SK-N-SH treated with all-trans-retinoic acid at 6 μM for 48 hours (cell line): ENCODE measurements around the gene FKBP4.

Experiments
- BACH2 ChIP-seq: fragments of 250-450 bp; sonication (Bioruptor Pico); IDR thresholded peaks from 2 replicates; pipeline ENCODE4 v1.9.0; 2021; ENCODE audit warnings: mild to moderate bottlenecking, borderline replicate concordance
- CSDC2 ChIP-seq: fragments of 250-450 bp; sonication (Bioruptor Pico); IDR thresholded peaks from 2 replicates; pipeline ENCODE4 v1.5.0; 2020; ENCODE audit warnings: mild to moderate bottlenecking, moderate library complexity
- ISL1 ChIP-seq: fragments of 250-450 bp; sonication (Bioruptor Pico); IDR thresholded peaks from 2 replicates; pipeline ENCODE4 v2.1.2; 2022; ENCODE audit warnings: mild to moderate bottlenecking, moderate library complexity
- ZC3H10 ChIP-seq: fragments of 250-450 bp; sonication (Bioruptor Pico); IDR thresholded peaks from 2 replicates; pipeline ENCODE4 v1.5.1; 2021; ENCODE audit warnings: mild to moderate bottlenecking, moderate library complexity
- ZFP3 ChIP-seq: fragments of 250-450 bp; sonication (Bioruptor Pico); IDR thresholded peaks from 2 replicates; pipeline ENCODE4 v1.5.0; 2020; ENCODE audit warnings: mild to moderate bottlenecking, moderate library complexity
- ZFP30 ChIP-seq: fragments of 450-650 bp; formaldehyde crosslinking; IDR thresholded peaks from 2 replicates; pipeline ENCODE4 v1.5.0; 2022; ENCODE audit warnings: mild to moderate bottlenecking, moderate library complexity
- ZNF565 ChIP-seq: fragments of 450-650 bp; formaldehyde crosslinking; conservative IDR thresholded peaks from 2 replicates; pipeline ENCODE4 v1.5.0; 2020; ENCODE audit warnings: low read depth, mild to moderate bottlenecking, moderate library complexity
- ZNF70 ChIP-seq: fragments of 450-650 bp; formaldehyde crosslinking; IDR thresholded peaks from 2 replicates; pipeline ENCODE4 v1.5.0; 2020; ENCODE audit warnings: mild to moderate bottlenecking, moderate library complexity
- TF ChIP-seq, protein P1 (sequence below): fragments of 250-450 bp; sonication (Bioruptor Pico); IDR thresholded peaks from 2 replicates; pipeline ENCODE4 v1.8.0; 2020; ENCODE audit warnings: mild to moderate bottlenecking, moderate library complexity, borderline replicate concordance

DNA sequence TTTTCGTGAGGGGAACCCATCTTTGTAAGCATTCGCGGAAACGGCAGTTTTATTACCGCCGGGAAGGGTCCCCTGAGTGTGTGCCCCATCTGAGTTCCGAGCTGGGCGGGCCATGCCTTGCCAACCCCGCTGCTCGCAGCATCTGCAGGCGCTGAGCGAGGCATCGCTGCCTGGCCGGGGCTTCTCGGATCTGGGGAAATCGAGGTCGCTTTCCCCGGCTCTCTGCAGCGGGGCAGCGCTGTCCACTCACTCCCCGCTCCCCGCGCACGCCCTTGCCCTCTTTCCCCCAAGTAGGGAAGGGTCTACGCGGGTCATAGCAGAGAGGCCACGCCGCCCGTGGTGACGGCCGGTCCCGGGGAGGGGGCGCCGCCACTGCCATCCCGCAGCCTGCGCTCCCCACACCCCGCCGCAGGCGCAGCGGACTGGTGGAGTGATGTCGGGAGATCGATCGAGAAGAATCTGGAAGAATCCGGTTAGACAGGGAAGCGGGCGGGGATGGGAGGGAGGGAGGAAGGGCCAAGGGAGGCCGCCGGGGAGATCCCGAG, 507 bp upstream of the FKBP4 start:
- no peak for TF ChIP-seq ZNF565 (CRISPR knock-in tag)
- no peak for TF ChIP-seq ZFP30 (CRISPR knock-in tag)
- no peak for TF ChIP-seq ZC3H10 (CRISPR knock-in tag)
- TF ChIP-seq, protein P1, sequence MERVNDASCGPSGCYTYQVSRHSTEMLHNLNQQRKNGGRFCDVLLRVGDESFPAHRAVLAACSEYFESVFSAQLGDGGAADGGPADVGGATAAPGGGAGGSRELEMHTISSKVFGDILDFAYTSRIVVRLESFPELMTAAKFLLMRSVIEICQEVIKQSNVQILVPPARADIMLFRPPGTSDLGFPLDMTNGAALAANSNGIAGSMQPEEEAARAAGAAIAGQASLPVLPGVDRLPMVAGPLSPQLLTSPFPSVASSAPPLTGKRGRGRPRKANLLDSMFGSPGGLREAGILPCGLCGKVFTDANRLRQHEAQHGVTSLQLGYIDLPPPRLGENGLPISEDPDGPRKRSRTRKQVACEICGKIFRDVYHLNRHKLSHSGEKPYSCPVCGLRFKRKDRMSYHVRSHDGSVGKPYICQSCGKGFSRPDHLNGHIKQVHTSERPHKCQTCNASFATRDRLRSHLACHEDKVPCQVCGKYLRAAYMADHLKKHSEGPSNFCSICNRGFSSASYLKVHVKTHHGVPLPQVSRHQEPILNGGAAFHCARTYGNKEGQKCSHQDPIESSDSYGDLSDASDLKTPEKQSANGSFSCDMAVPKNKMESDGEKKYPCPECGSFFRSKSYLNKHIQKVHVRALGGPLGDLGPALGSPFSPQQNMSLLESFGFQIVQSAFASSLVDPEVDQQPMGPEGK (CRISPR knock-in tag), result no peak
- no peak for TF ChIP-seq ZFP3 (CRISPR knock-in tag)
- TF ChIP-seq CSDC2 (CRISPR knock-in tag), result no peak
- no peak for TF ChIP-seq ISL1 (CRISPR knock-in tag)
- no peak for TF ChIP-seq ZNF70 (CRISPR knock-in tag)
- TF ChIP-seq BACH2 (CRISPR knock-in tag), result no peak
